Fibroblast of mammary gland (primary cell): Measurements from ENCODE around the gene DNAAF5.
"Not testable (repeated sequence)": the region's sequence is repeated elsewhere in the genome, so short reads cannot be mapped to it uniquely, and the experiment has no call there.

ENCODE experiments used
- DNase-seq: peaks from one replicate; pipeline ENCODE4 v3.0.0-alpha.2; 2010; ENCODE audit warnings: low read depth
- H3K4me3 ChIP-seq: 2 replicates; pipeline ENCODE4 v1.5.1; 2011; ENCODE audit warnings: low read depth, mild to moderate bottlenecking, low read length, moderate library complexity; ENCODE audit not compliant: control insufficient read depth
- CTCF ChIP-seq: conservative IDR thresholded peaks from 2 replicates; pipeline ENCODE4 v1.5.1; 2011; ENCODE audit warnings: low read depth, low read length, inconsistent platforms; ENCODE audit not compliant: control insufficient read depth, insufficient read depth

DNAAF5 gene

GRCh38 chr7:786472-787255, 60.2 kb downstream of the DNAAF5 start:
- H3K4me3 ChIP-seq = no peak overlapping the region
- TF ChIP-seq CTCF = peak; percentile 81
- peak; percentile 60 for DNase-seq

- no peak overlapping the region for H3K4me3 ChIP-seq
- no peak for TF ChIP-seq CTCF
These were observed 61.1 kb downstream of the DNAAF5 start for GRCh38 chr7:787332-788240.

GRCh38 chr7:791519-791918, 65.0 kb downstream of the DNAAF5 start:
- H3K4me3 ChIP-seq = no peak overlapping the region
- DNase-seq = no peak
- TF ChIP-seq CTCF = no peak

More at GRCh38 chr7:787332-788240, 61.1 kb downstream of the DNAAF5 start:
- DNase-seq = no peak

- no peak for DNase-seq
These were observed 67.7 kb downstream of the DNAAF5 start for GRCh38 chr7:794207-794606.

GRCh38 chr7:794671-795329, 68.3 kb downstream of the DNAAF5 start:
- no peak for TF ChIP-seq CTCF

More at GRCh38 chr7:794207-794606, 67.7 kb downstream of the DNAAF5 start:
- TF ChIP-seq CTCF = no peak
- no peak overlapping the region for H3K4me3 ChIP-seq

GRCh38 chr7:796434-797169, 70.1 kb downstream of the DNAAF5 start:
- not testable (repeated sequence) for H3K4me3 ChIP-seq, DNase-seq

More at GRCh38 chr7:794671-795329, 68.3 kb downstream of the DNAAF5 start:
- DNase-seq = no peak
- no peak overlapping the region for H3K4me3 ChIP-seq
